Osteocyte (in vitro differentiated cells): ENCODE results near the gene NCOR2. TPM values are rescaled to one million over a fixed set of nuclear protein-coding genes. Genes with fewer than 3 reads are reported as not detected.

ENCODE experiments used
- DNase-seq: peaks from one replicate; pipeline ENCODE4 v3.0.0; 2021; ENCODE audit warnings: mixed read lengths; ENCODE audit not compliant: unreplicated experiment; ENCODE audit errors: extremely low spot score
- H3K27ac Mint-ChIP-seq: one replicate; pipeline ENCODE4 v1.8.0; 2021; ENCODE audit warnings: mild to moderate bottlenecking, mixed read lengths; ENCODE audit not compliant: unreplicated experiment
- H3K27me3 Mint-ChIP-seq: one replicate; pipeline ENCODE4 v1.8.0; 2021; ENCODE audit warnings: mixed read lengths; ENCODE audit not compliant: unreplicated experiment
- H3K36me3 Mint-ChIP-seq: one replicate; pipeline ENCODE4 v1.8.0; 2021; ENCODE audit warnings: mixed read lengths; ENCODE audit not compliant: unreplicated experiment
- H3K4me1 Mint-ChIP-seq: one replicate; pipeline ENCODE4 v1.8.0; 2021; ENCODE audit warnings: mixed read lengths; ENCODE audit not compliant: unreplicated experiment
- H3K4me3 Mint-ChIP-seq: one replicate; pipeline ENCODE4 v1.8.0; 2021; ENCODE audit warnings: mild to moderate bottlenecking, moderate library complexity, mixed read lengths; ENCODE audit not compliant: unreplicated experiment
- H3K9me3 Mint-ChIP-seq: one replicate; pipeline ENCODE4 v1.8.0; 2021; ENCODE audit warnings: mixed read lengths; ENCODE audit not compliant: unreplicated experiment
- CTCF ChIP-seq: fragments of 200-600 bp; sonication (generic); IDR thresholded peaks from 2 replicates; pipeline ENCODE4 v1.5.0; 2021; ENCODE audit warnings: antibody characterized with exemption, mild to moderate bottlenecking, moderate library complexity
- total RNA-seq: library from RNA; stranded (reverse); gene quantifications from 2 replicates; pipeline ENCODE4 v1.2.1, GENCODE V29; 2021

The NCOR2 gene
- total RNA-seq, 1 donor from 2014 or later: 362 TPM

- no peak for TF ChIP-seq CTCF
- no peak for DNase-seq
- Mint-ChIP-seq H3K27ac (peak overlapping the region; percentile 100), H3K36me3 (peaks cover 3% of the 10 kb centered on the region), H3K27me3 (no peaks in the 10 kb centered on the region), H3K4me3 (peak overlapping the region; percentile 38), H3K9me3 (no peaks in the 10 kb centered on the region), H3K4me1 (peaks cover 76% of the 10 kb centered on the region)
Observed at GRCh38 chr12:124520265-124520701, 47.1 kb downstream of the NCOR2 start.

- H3K36me3 Mint-ChIP-seq: peaks cover 3% of the 10 kb centered on the region
- H3K4me1 Mint-ChIP-seq: peaks cover 79% of the 10 kb centered on the region
Observed at GRCh38 chr12:124519746-124520145, 47.7 kb downstream of the NCOR2 start.

GRCh38 chr12:124518051-124518932, 49.1 kb downstream of the NCOR2 start:
- H3K36me3 Mint-ChIP-seq: peaks cover 3% of the 10 kb centered on the region
- peaks cover 74% of the 10 kb centered on the region for H3K4me1 Mint-ChIP-seq
- peak overlapping the region; percentile 86 for H3K4me3 Mint-ChIP-seq
- peak overlapping the region; percentile 100 for H3K27ac Mint-ChIP-seq
- H3K27me3 Mint-ChIP-seq: no peaks in the 10 kb centered on the region
- TF ChIP-seq CTCF: no peak
- peak; percentile 98 for DNase-seq
- H3K9me3 Mint-ChIP-seq: no peaks in the 10 kb centered on the region

More at GRCh38 chr12:124519746-124520145, 47.7 kb downstream of the NCOR2 start:
- no peak for TF ChIP-seq CTCF
- no peak overlapping the region for H3K4me3 Mint-ChIP-seq
- no peak for DNase-seq
- no peaks in the 10 kb centered on the region for H3K9me3 Mint-ChIP-seq
- peak overlapping the region; percentile 100 for H3K27ac Mint-ChIP-seq
- H3K27me3 Mint-ChIP-seq: no peaks in the 10 kb centered on the region
